Lower lobe of right lung (tissue), 2 donors: ENCODE data around the gene TNFRSF1A. TPM values are rescaled to one million over a fixed set of nuclear protein-coding genes. Genes with fewer than 3 reads are reported as not detected.
A peak's percentile ranks its signal among the peaks of the same experiment; 100 is the strongest.

Source experiments
- ATAC-seq, 2 donors: fragments of 200-7000 bp; cut with Tn5 transposase; one replicate each; pipeline ENCODE4 v1.9.1; 2020 to 2022; ENCODE audit warnings: mild to moderate bottlenecking in 2 of 2, moderate library complexity in 2 of 2
- DNase-seq: peaks from one replicate; pipeline ENCODE4 v3.0.0-alpha.2; 2020
- H3K27ac ChIP-seq: fragments of 200-600 bp; one replicate; pipeline ENCODE4 v1.8.0; 2022
- H3K27me3 ChIP-seq: fragments of 200-600 bp; one replicate; pipeline ENCODE4 v1.8.0; 2022; ENCODE audit warnings: low read depth
- H3K36me3 ChIP-seq: fragments of 200-600 bp; one replicate; pipeline ENCODE4 v1.8.0; 2022; ENCODE audit warnings: mild to moderate bottlenecking
- H3K4me1 ChIP-seq: fragments of 200-600 bp; one replicate; pipeline ENCODE4 v1.8.0; 2022
- H3K4me3 ChIP-seq: fragments of 200-600 bp; one replicate; pipeline ENCODE4 v1.8.0; 2022; ENCODE audit warnings: mild to moderate bottlenecking
- H3K9me3 ChIP-seq: fragments of 200-600 bp; one replicate; pipeline ENCODE4 v1.8.0; 2022
- CTCF ChIP-seq: fragments of 200-600 bp; IDR thresholded peaks from one replicate; pipeline ENCODE4 v1.8.0; 2022; ENCODE audit warnings: antibody characterized with exemption, mild to moderate bottlenecking
- intact Hi-C: fragments of 100-400 bp; cut with DNase I; formaldehyde crosslinking; loops from one replicate; pipeline ENCODE4 v1.11.0; 2022
- total RNA-seq: library from RNA; stranded (reverse); fragmentation: NEBNext Ultra II Directional; extraction: Animal tissue kit (Norgen Biotek cat#: 25700); gene quantifications from one replicate; pipeline ENCODE4 v1.2.1, GENCODE V29; 2021
- donor health status: DM: no; HTN: yes; CAD: no; lungs with severe emphysema.

Gene TNFRSF1A
- total RNA-seq, 1 donor from 2014 or later, result 165 TPM

DNA sequence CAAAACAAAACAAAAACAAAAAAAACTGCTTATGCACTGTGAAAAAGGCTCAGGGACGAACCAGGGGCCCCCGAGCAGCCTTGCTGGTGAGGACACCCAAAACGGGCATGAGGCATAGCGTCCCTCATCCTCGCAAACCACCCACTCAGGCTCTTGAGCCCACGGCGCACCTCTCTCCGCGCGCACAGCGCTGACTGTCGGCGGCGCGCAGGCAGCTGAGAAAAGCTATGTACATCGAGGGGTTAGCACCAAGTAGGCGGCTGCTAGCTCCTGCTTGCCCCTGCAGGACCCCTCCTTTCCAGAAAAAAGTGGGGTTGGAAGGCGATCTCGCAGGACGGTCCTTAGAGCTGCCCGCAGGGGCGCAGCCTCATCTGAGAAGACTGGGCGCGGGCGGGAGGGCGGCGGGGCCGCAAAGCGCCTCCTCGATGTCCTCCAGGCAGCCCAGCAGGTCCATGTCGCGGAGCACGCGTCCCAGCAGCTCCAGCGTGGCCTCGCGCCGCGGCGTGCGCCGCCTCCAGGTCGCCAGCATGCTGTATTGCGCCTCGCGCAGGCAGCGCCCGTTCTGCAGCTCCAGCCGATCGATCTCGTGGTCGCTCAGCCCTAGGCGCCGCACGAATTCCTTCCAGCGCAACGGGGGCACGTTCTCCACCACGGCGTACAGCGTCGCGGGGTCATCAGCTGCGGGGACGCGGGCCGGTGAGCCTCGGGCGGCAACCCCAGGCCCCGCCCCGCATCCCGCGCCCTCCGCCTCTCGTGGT is 12.8 kb downstream of the TNFRSF1A start:
- peaks cover 95% of the 10 kb centered on the region for H3K4me1 ChIP-seq
- no peak for TF ChIP-seq CTCF
- DNase-seq (no peak), ATAC-seq (peak in 1 of 2 donors; percentile 1)
- peaks cover 75% of the 10 kb centered on the region for H3K36me3 ChIP-seq
- no peaks in the 10 kb centered on the region for H3K9me3 ChIP-seq
- H3K27me3 ChIP-seq, result no peaks in the 10 kb centered on the region
- H3K27ac ChIP-seq, result no peak overlapping the region
- no peak overlapping the region for H3K4me3 ChIP-seq
- intact Hi-C loops, result no loop called here

DNA sequence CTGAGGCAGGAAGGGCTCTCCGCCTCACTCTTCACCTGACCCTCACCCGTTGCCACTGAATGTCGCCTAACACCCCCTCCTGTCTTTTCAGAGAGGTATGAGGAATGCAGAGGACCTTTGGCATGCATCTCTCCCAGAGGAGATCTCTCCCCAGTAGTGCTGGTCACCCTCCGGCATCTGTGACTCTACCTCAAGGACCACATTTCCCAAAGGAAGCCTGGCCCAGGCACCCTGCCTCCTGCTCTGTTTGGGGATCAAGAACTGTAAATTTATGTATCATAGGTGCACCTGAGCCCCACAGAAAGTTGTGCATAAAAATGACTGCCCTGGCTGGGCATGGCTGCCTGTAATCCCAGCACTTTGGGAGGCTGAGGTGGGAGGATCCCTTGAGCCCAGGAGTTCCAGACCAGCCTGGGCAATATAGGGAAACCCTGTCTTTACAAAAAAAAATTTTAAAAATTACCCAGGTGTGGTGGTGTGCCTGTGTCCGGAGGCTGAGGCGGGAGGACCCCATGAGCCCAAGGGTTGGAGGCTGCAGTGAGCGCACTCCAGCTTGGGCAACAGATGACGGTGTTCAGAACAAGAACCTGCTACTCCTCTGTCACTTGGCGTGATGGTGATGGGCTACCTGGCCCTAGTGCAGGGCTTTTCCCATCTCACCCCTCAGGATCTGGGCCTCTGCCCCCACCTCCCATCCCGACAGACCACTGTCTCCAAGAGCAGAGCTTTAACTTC is 13.7 kb downstream of the TNFRSF1A start:
- Histone ChIP-seq H3K27ac (peak overlapping the region; percentile 53), H3K36me3 (peaks cover 66% of the 10 kb centered on the region), H3K9me3 (no peaks in the 10 kb centered on the region), H3K4me1 (peaks cover 95% of the 10 kb centered on the region), H3K27me3 (no peaks in the 10 kb centered on the region), H3K4me3 (no peak overlapping the region)
- no peak for ATAC-seq
- intact Hi-C loops, result no loop called here
- DNase-seq, result no peak
- no peak for TF ChIP-seq CTCF

GRCh38 chr12:6327229-6328041 is 14.4 kb downstream of the TNFRSF1A start:
- peaks cover 58% of the 10 kb centered on the region for H3K36me3 ChIP-seq
- intact Hi-C loops, result no loop called here
- peak overlapping the region; percentile 53 for H3K27ac ChIP-seq
- no peak overlapping the region for H3K4me3 ChIP-seq
- H3K27me3 ChIP-seq, result no peaks in the 10 kb centered on the region
- H3K9me3 ChIP-seq, result no peaks in the 10 kb centered on the region
- H3K4me1 ChIP-seq, result peaks cover 95% of the 10 kb centered on the region
- TF ChIP-seq CTCF, result no peak
- ATAC-seq (no peak), DNase-seq (no peak)

GRCh38 chr12:6326316-6327228 is 15.3 kb downstream of the TNFRSF1A start:
- Histone ChIP-seq H3K4me1 (peaks cover 94% of the 10 kb centered on the region), H3K27ac (peak overlapping the region; percentile 53), H3K27me3 (no peaks in the 10 kb centered on the region), H3K4me3 (no peak overlapping the region), H3K36me3 (peaks cover 49% of the 10 kb centered on the region), H3K9me3 (no peaks in the 10 kb centered on the region)
- TF ChIP-seq CTCF, result peak; percentile 61
- intact Hi-C loops, result no loop called here
- ATAC-seq (peak; percentile 53 to 62), DNase-seq (no peak)
